ENCODE results near the gene DYRK4.

The DYRK4 gene

DNA sequence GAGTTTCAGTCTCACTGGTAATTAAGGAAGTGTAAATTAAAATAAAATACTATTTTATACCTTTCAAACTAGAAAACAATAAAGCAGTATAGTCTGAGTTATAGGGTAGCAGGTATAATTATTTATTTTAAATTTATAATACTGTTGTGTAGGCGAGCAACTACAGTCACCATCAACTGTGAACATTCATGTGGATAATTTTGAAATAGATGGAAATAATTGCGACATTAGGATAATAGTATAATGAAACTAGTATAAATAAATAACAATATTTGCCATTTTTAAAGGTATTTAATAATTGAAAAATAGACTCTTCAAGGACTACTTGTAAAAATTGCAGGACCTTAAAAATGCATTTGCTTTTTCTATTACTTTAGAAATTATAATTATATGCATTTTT lies 3.8 kb upstream of the DYRK4 start:
- DNase-seq (ENCODE audit: low read depth in 1 of 2, low spot score in 1 of 2), result no peak
- Histone ChIP-seq H3K27ac (replicated peaks) (no peak overlapping the region), H3K27me3 (ENCODE audit: insufficient read depth, poor library complexity, severe bottlenecking) (no peaks in the 10 kb centered on the region), H3K4me3 (replicated peaks; ENCODE audit: insufficient read depth, low read length) (no peak overlapping the region)
- no peak for TF ChIP-seq SPI1 (IDR thresholded peaks at IDR 0.05; ENCODE audit: borderline replicate concordance, low read depth)
- TF ChIP-seq POLR2AphosphoS5 (IDR thresholded peaks at IDR 0.05; ENCODE audit: low read depth), result no peak
- TF ChIP-seq, protein P1, sequence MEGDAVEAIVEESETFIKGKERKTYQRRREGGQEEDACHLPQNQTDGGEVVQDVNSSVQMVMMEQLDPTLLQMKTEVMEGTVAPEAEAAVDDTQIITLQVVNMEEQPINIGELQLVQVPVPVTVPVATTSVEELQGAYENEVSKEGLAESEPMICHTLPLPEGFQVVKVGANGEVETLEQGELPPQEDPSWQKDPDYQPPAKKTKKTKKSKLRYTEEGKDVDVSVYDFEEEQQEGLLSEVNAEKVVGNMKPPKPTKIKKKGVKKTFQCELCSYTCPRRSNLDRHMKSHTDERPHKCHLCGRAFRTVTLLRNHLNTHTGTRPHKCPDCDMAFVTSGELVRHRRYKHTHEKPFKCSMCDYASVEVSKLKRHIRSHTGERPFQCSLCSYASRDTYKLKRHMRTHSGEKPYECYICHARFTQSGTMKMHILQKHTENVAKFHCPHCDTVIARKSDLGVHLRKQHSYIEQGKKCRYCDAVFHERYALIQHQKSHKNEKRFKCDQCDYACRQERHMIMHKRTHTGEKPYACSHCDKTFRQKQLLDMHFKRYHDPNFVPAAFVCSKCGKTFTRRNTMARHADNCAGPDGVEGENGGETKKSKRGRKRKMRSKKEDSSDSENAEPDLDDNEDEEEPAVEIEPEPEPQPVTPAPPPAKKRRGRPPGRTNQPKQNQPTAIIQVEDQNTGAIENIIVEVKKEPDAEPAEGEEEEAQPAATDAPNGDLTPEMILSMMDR (IDR thresholded peaks at IDR 0.05; ENCODE audit: insufficient read depth, low read length), result no peak
- TF ChIP-seq, protein P2, sequence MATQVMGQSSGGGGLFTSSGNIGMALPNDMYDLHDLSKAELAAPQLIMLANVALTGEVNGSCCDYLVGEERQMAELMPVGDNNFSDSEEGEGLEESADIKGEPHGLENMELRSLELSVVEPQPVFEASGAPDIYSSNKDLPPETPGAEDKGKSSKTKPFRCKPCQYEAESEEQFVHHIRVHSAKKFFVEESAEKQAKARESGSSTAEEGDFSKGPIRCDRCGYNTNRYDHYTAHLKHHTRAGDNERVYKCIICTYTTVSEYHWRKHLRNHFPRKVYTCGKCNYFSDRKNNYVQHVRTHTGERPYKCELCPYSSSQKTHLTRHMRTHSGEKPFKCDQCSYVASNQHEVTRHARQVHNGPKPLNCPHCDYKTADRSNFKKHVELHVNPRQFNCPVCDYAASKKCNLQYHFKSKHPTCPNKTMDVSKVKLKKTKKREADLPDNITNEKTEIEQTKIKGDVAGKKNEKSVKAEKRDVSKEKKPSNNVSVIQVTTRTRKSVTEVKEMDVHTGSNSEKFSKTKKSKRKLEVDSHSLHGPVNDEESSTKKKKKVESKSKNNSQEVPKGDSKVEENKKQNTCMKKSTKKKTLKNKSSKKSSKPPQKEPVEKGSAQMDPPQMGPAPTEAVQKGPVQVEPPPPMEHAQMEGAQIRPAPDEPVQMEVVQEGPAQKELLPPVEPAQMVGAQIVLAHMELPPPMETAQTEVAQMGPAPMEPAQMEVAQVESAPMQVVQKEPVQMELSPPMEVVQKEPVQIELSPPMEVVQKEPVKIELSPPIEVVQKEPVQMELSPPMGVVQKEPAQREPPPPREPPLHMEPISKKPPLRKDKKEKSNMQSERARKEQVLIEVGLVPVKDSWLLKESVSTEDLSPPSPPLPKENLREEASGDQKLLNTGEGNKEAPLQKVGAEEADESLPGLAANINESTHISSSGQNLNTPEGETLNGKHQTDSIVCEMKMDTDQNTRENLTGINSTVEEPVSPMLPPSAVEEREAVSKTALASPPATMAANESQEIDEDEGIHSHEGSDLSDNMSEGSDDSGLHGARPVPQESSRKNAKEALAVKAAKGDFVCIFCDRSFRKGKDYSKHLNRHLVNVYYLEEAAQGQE (IDR thresholded peaks at IDR 0.05; ENCODE audit: insufficient replicate concordance, low read depth), result no peak
- no peak for TF ChIP-seq GABPA (IDR thresholded peaks at IDR 0.05; ENCODE audit: low read depth)

DNA sequence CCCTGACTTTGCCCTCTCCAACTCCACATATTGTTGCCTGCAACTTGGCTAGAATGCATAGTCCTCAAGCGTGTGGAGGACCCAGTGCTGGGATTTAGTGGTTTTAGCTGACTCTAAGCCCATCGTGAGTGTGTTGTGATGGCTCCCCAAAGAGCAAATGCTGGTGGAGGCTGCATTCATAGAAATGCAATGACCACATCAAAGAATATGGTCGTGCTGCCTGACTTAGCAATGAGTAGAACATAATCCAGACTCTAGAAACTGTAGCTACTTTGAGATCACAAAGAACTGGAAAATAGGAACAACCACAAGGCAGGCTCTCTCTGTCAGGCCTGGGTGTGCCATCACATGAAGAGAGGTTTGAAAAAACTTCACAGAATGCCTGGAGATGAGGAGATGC lies 1.3 kb downstream of the DYRK4 start:
- no peak for DNase-seq (ENCODE audit: low read depth in 1 of 2, low spot score in 1 of 2)
- H3K27me3 ChIP-seq (ENCODE audit: insufficient read depth, poor library complexity, severe bottlenecking), result no peaks in the 10 kb centered on the region
- TF ChIP-seq SPI1 (IDR thresholded peaks at IDR 0.05; ENCODE audit: borderline replicate concordance, low read depth) (no peak), GABPA (IDR thresholded peaks at IDR 0.05; ENCODE audit: low read depth) (no peak), POLR2AphosphoS5 (IDR thresholded peaks at IDR 0.05; ENCODE audit: low read depth) (no peak)
- TF ChIP-seq, protein P2 (IDR thresholded peaks at IDR 0.05; ENCODE audit: insufficient replicate concordance, low read depth), result no peak
- no peak overlapping the region for H3K27ac ChIP-seq (replicated peaks)
- H3K4me3 ChIP-seq (replicated peaks; ENCODE audit: insufficient read depth, low read length), result no peak overlapping the region

DNA sequence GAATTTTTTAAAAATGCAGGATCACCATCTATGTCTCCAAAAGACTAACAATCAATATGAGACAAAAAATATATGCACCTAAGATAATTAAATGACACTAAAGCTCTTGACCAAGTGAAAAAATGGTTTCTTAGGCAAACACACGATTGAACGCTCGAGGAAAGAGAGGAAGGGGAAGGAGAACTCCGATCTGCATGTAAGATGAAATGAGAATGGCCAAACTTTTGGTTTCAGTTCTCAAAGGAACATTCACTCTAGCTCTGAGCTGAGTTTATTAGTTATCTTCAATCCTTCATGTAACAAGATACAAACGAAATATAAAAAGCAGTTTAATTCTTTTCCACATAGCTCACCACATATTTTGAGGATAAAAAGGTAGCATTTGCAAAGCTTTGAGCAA lies 2.8 kb downstream of the DYRK4 start:
- no peaks in the 10 kb centered on the region for H3K27me3 ChIP-seq (ENCODE audit: insufficient read depth, poor library complexity, severe bottlenecking)
- H3K4me3 ChIP-seq (replicated peaks; ENCODE audit: insufficient read depth, low read length), result no peak overlapping the region
- no peak overlapping the region for H3K27ac ChIP-seq (replicated peaks)
- TF ChIP-seq, protein P2 (IDR thresholded peaks at IDR 0.05; ENCODE audit: insufficient replicate concordance, low read depth), result no peak
- TF ChIP-seq POLR2AphosphoS5 (IDR thresholded peaks at IDR 0.05; ENCODE audit: low read depth) (no peak), SPI1 (IDR thresholded peaks at IDR 0.05; ENCODE audit: borderline replicate concordance, low read depth) (no peak), GABPA (IDR thresholded peaks at IDR 0.05; ENCODE audit: low read depth) (no peak)
- TF ChIP-seq, protein P1 (IDR thresholded peaks at IDR 0.05; ENCODE audit: insufficient read depth, low read length), result no peak
- DNase-seq (ENCODE audit: low read depth in 1 of 2, low spot score in 1 of 2), result no peak
